GM18505 (cell line): ENCODE measurements around the gene KLHL17.

Source experiments
- ATAC-seq: cut with Tn5 transposase; IDR thresholded peaks from one replicate; pipeline ENCODE4 v1.9.1; 2021; ENCODE audit not compliant: unreplicated experiment
- POLR2A ChIP-seq: IDR thresholded peaks from 4 replicates; pipeline ENCODE4 v1.6.1; 2011; ENCODE audit warnings: borderline replicate concordance; ENCODE audit not compliant: insufficient read depth, insufficient read length; ENCODE audit errors: extremely low read depth

KLHL17 gene

DNA sequence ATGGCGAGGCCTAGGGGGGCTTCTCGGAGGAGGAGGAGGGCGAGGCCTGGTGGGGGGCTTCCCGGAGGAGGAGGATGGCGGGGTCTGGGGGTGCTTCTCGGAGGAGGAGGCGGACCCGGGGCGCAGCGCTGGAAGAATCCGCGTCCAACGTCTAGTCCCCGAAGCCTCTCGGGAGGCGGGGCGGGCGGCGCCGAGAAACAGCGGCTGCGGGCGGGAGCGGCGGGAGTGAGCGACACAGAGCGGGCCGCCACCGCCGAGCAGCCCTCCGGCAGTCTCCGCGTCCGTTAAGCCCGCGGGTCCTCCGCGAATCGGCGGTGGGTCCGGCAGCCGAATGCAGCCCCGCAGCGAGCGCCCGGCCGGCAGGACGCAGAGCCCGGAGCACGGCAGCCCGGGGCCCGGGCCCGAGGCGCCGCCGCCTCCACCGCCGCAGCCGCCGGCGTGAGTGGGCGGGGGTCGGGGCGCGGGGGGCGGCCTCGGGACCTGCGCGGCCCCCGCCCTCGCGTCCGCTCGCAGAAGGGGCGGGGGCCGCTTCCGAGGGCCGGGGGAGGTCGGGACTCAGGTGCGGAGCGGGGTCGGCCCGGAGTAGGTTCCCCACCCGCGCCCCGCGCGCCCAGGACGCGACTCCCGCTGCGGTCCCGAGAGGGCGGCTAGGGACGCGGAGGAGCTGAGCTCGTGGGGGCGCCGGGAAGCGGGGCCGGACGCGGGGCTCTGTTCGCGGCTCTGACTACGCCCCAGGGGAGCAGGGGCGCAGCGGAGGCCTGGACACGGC lies at the start of gene KLHL17:
Gene KLHL17, plus strand, starts transcription at position 222 of the 769 bp plus-strand sequence. Its CDS starts 110 bp downstream, at position 332.
- ATAC-seq = peak; percentile 38
- TF ChIP-seq POLR2A = no peak

DNA sequence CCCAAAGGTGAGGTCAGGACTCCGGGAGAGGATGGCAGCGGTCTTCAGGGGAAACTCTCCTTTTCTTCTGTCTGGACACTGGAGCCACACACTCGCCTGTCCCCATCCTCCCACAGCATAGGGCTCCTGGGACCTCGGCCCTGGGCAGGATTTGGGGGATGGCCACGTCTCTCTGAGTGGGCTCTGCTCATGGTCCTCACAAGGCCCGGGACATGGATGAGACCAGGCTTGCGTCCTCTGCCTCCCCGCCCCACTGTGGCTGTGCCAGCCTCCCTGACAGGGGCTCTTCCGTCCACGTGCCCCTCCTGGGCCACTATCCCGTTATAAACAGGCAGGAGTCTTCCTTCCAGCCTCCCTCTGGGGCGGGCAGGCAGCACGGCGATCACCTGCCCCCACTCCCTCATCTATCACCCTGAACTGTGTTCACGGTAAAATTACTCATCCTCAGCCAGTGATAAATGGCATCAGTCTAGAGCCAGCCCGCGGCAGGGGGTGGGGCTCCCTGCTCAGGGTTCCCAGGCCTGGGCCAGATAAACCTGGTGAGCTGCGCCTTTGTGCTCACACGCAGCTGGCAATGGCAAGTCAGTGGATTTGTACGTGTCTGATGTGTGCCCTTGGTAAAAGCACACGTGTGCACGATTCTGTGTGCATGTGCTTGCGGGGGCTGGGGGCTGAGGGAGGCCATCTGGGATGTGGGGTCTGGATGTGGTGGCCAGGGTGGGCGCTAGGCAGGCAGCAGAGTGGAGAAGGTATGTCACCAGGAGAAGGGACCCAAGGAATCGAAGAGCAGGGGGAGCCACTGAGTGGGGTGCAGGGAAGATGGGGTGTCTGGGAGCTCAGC lies 49.3 kb upstream of the KLHL17 start:
- no peak for TF ChIP-seq POLR2A
- no peak for ATAC-seq

DNA sequence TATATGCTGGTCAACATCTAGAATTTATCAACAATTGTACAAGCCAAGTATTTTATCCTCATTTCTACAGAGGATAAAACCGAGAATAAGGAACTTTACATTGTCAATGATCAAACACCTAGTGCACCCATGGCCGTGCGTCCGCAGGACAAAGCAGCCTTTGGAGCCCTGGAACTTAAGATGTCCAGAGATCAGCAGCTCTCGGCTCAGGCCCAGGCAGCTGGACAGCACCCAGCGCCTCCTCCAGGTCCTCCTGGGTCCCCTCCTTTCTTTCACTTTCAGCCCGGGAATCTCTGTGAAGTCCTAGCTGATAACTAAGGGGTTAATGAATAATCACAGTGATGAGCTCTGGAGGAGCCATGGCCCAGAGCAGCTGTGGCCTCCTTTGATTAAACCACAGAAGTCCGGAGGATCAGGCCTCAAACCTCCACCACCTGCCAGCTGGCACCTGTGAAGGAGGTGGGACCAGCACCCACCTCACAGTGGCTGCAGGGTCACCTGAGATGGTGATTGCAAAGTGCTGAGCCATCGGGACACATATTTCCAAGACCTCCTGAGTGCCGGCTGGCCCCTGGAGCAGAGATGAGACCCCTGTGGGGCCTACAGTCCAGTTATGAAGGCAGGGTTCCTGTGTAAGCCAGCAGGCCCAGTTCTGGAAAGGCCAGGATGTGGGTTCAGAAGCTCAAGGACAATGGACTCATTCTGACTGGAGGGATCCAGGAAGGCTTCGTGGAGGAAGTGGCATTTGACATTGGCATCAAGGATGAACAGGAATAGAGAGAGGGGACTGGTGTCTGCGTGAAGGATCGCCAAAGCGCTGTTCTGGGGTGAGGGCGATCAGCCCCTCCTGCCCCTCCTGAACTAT lies 48.3 kb upstream of the KLHL17 start:
- TF ChIP-seq POLR2A = no peak

DNA sequence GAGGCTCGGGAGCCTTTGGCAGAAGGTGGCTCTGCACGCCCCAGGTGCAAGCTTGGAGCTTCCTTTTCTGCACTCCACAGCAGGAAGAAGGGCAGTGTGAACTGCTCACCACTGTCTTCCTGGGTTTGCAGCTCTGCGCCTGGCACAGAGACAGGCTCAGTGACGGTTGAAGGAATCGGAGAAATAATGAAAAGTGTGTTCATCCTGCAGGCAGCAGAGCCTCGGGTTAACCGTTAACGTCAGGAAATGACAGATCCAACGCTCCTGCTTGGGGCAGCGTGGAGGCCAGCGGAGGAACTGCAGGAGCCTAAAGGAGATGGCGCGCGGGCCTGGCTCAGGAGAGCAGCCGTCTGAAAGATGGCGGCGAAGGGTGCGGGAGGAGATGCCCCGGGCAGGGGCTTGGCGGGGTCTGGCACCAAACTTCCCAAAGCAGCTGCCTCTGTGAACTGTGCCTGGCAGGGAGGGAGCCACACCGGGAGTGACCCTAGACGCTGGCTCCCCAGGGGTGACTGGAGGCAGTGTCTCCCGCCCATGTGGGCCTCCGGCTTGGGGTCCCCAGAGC lies 47.6 kb upstream of the KLHL17 start:
- ATAC-seq = no peak
- no peak for TF ChIP-seq POLR2A

More for the DNA sequence above, 48.3 kb upstream of the KLHL17 start:
- ATAC-seq = no peak

DNA sequence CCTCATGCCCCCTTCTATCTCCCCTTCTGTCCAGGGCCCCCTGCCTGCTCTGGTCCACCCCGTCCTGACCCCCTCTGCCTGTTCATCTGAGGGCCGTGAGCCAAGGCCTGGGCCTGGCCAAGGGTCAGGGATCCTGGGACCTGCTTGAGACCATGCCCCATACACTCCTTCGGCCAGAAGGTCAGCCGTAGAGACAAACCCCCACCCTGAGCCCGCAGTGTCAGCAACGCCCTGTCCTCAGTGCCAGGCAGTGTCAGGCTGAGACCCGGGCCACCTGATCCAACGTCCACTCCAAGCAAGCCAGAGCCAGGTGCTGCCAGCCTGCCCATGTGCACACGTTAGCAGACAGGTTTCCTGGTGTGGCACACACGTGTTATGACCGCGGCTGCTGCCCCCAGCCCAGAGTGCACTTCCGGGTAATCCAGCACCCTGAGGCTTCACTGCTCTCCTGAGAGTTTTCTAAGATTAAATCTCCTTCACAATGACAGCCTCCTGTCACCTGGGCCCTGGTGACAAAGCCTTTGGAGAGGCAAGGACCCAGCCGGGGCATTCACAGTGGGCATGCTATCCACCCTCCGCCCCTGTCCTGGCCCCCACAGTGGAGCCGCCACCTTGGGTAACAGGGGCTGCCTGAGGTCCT lies 46.8 kb upstream of the KLHL17 start:
- no peak for TF ChIP-seq POLR2A
- ATAC-seq = no peak

DNA sequence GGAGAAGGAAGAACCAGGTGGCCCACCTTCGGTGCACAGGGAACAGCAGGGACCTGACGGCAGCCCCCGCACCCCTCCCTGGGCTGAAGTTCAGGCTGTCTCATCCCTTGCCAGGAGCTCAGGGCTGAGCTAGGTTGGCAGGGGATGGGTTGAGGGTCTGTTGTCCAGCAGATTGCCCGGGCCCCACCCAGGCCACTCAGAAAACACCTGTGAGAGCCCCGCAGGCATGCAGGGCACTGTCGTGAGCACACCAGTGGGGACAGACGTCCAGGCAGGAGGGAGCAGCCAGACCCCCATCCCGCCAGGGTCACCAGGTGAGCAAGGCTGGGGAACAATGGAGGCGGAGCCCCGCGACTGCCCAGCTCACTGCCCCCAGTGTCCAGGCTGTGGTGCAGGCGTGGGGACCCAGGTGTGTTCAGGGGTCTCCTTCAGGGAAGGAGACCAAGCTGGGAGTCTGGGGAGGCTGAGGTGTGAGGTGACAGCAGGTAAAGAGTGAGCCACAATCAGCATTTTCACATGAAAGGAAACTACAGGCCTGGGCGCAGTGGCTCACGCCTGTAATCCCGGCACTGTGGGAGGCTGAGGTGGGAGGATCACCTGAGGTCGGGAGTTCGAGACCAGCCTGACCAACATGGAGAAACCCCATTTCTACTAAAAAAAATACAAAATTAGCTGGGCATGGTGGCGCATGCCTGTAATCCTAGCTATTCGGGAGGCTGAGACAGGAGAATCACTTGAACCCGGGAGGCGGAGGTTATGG lies 46.1 kb upstream of the KLHL17 start:
- ATAC-seq = no peak
- no peak for TF ChIP-seq POLR2A

DNA sequence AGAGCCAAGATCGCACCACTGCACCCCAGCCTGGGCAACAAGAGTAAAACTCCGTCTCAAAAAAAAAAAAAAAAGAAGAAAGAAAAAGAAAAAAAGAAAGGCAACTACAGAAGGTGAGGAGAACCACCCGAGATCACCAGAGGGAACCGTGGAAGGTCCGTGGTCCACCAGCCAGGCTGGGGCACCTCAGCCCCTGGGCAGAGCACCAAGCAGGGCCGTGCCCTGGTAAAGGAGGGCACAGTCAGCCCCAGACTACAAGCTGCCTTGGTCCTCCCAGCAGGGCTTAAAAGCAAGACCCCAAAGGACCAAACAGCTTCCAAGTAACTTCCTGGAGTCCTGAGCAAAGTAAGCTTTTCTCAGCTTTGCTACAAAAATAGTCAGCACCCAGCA lies 45.5 kb upstream of the KLHL17 start:
- no peak for ATAC-seq
- TF ChIP-seq POLR2A = no peak

DNA sequence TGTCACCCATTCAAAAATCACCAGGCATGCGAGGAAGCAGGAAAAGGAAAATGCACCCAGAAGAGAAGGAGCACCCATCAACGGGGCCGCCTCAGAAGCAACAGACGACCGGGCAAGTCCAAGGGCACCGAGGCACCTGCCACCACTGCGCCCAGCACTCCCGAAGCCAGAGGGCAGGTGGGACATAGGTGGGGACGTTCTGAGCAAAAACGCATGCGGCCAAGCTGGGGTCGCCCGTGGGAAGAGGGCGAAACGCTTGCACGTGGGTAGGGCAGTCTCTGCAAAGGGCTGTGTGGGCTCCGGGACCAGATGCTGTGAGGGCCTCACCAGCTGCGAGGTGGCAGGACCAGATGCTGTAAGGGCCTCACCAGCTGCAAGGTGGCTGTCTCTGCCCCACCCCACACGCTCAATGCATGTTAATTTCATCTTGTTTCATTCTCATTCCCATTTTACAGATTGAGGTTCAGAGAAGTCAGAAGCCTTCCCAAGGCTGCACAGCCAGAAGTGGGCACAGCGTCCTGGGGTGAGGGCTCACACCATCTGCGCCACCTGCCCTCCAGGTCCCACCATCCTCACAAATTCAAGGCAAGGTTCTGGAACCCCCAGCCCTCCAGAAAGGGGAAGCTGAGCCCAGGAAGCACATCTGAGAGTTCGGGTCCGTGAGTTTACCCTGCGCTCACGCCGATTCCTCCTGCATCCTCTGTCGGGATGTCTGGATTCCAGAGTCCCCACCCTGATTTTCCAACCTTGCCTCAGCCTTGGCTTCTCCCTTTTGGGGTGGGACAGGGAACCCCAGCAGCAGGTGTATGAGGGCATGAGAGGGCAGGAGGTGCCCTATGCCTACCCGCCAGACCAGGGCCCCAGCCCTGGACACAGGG lies 44.9 kb upstream of the KLHL17 start:
- ATAC-seq = no peak
- no peak for TF ChIP-seq POLR2A

DNA sequence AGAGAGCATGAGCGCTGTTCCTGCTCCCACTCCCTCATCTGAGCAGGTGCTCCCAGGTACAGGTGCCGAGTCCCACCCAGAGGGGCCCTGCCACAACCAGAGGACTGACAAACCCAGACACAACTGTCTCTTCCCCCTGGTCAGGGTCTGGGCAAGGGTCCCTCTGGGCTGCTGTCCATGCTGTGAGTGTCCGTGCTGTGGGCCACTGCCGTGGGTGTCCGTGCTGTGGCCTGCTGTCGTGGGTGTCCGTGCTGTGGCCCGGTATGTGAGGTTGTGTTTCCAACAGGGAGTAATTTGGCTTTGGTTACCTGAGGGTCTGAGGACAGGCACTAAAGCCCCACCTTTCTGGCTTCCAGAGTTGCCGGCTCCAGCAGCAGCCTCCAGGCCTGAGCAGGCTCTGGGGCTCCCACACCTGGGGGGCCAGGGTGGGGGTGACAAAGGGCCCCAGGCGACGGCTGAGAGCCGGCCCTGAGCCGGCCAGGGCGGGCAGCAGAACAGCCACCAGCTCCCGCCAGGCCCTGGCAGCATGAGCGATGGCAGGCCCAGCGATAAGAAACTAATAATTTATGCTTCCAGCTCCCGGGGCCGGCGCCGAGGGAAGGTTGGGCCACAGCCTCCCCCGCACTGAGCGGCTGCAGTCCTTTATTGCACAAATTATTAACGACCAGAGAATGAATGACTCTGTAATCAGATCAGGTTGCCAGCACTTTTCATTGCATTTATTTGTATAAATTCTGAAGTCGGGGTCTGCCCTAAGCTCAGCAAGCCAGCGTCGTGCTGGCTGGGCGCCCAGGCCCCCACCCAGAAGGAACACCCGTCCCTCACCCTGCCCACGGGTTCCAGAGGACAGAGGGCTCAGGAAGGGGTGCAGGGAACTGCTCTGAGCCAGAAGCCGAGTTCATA lies 44.0 kb upstream of the KLHL17 start:
- ATAC-seq = no peak
- no peak for TF ChIP-seq POLR2A

DNA sequence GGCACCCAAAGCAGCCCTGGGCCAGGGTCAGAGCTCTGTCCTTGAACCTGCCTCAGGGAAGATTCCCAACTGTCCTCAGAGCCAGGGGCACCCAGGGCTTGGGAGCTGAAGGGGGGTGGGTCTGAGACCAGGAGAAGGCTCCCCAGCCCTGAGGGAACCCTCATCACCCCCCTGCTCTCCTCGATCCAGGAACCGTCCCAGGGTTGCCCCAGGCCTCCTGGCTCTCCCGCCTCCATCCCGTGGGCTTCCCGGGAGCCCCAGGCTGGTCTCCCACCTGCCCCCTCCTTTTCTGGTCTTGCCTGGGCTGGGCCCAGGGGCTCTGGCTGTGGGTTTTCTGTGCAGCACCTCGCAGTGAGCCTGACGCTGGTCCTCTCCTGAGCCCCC lies 43.3 kb upstream of the KLHL17 start:
- no peak for ATAC-seq
- TF ChIP-seq POLR2A = no peak
